CD4-positive, CD25-positive, alpha-beta regulatory T cell (primary cell): ENCODE results near the gene CTPS1. TPM values are rescaled to one million over a fixed set of nuclear protein-coding genes. Genes with fewer than 3 reads are reported as not detected.

ENCODE experiments used
- ATAC-seq, 2 donors: fragments of 150-1000 bp; cut with Tn5 transposase; one replicate each; pipeline ENCODE4 v1.10.0; 2021; ENCODE audit warnings: low read depth in 2 of 2, moderate number of reproducible peaks in 2 of 2, moderate library complexity in 1 of 2
- DNase-seq, 3 donors: peaks; one replicate each; pipeline versions ENCODE4 v3.0.0 to v3.0.0-alpha.2; 2012 to 2022; ENCODE audit warnings: mixed read lengths in 1 of 3
- H3K27ac ChIP-seq: one replicate; pipeline ENCODE4 v1.7.0; 2013; ENCODE audit warnings: mild to moderate bottlenecking, low read length; ENCODE audit not compliant: insufficient read depth, poor library complexity, severe bottlenecking
- H3K27me3 ChIP-seq: one replicate; pipeline ENCODE4 v1.7.0; 2013; ENCODE audit warnings: low read length; ENCODE audit not compliant: control insufficient read depth, insufficient read depth
- H3K36me3 ChIP-seq: one replicate; pipeline ENCODE4 v1.7.0; 2013; ENCODE audit warnings: mild to moderate bottlenecking, low read length, moderate library complexity; ENCODE audit not compliant: control insufficient read depth, insufficient read depth
- H3K4me1 ChIP-seq: 2 replicates; pipeline ENCODE4 v1.7.0; 2013; ENCODE audit warnings: mild to moderate bottlenecking, low read length; ENCODE audit not compliant: insufficient read depth, control insufficient read depth, poor library complexity, severe bottlenecking
- H3K4me3 ChIP-seq: one replicate; pipeline ENCODE4 v1.7.0; 2013; ENCODE audit warnings: low read depth, mild to moderate bottlenecking, low read length, moderate library complexity
- H3K9me3 ChIP-seq, 2 experiments: 1 replicate in 1 of 2; 2 replicates in 1 of 2; pipeline ENCODE4 v1.7.0; 2013; ENCODE audit warnings: low read length in 2 of 2, mild to moderate bottlenecking in 1 of 2, moderate library complexity in 1 of 2; ENCODE audit not compliant: control insufficient read depth in 2 of 2
- H3K27ac Mint-ChIP-seq, 3 donors: one replicate each; pipeline ENCODE4 v1.8.0; 2020 to 2022; ENCODE audit warnings: mild to moderate bottlenecking in 3 of 3, mixed read lengths in 3 of 3, moderate library complexity in 2 of 3
- H3K27me3 Mint-ChIP-seq: one replicate; pipeline ENCODE4 v1.8.0; 2022; ENCODE audit warnings: mild to moderate bottlenecking, mixed read lengths
- H3K36me3 Mint-ChIP-seq: one replicate; pipeline ENCODE4 v1.8.0; 2020; ENCODE audit warnings: mixed read lengths
- H3K4me1 Mint-ChIP-seq, 4 donors: one replicate each; pipeline ENCODE4 v1.8.0; 2020 to 2022; ENCODE audit warnings: mixed read lengths in 4 of 4, mild to moderate bottlenecking in 1 of 4
- H3K4me3 Mint-ChIP-seq, 4 donors: one replicate each; pipeline ENCODE4 v1.8.0; 2020 to 2022; ENCODE audit warnings: mild to moderate bottlenecking in 4 of 4, mixed read lengths in 4 of 4, moderate library complexity in 3 of 4
- H3K9me3 Mint-ChIP-seq, 7 donors: one replicate each; pipeline ENCODE4 v1.8.0; 2020 to 2022; ENCODE audit warnings: mixed read lengths in 7 of 7, mild to moderate bottlenecking in 3 of 7, moderate library complexity in 2 of 7
- polyA plus RNA-seq, 4 donors: library from polyadenylated mRNA; unstranded; fragments of 300-500 nt; fragmentation: Illumina TruSeq; gene quantifications; one replicate each; pipeline ENCODE4 v1.2.3, GENCODE V29; 2021
- total RNA-seq: library from RNA; stranded (reverse); gene quantifications from one replicate; pipeline ENCODE4 v1.2.3, GENCODE V29; 2022

CTPS1 gene
- total and polyA plus RNA-seq, 5 donors from 2014 or later, result 12.5 to 42.5 (median 13.5) TPM

DNA sequence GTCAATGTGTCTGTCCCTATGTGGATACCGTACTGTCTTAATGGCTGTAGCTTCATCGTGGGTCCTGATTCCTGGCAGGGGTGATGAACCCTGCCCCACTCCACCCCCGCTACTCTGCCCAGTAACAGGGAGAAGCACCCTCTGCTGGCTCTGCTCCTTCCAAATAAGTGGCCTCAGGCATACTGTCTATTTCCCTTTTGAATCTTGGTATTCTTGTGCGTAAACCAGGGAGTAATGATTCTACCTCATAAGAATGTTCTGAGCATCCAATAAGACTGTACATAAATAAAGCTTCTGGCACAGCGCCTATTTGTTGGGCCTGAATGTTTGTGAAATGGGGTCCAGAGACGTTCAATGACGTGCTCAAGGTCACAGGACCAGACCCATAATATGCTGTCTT is 35.2 kb upstream of the CTPS1 start:
- H3K36me3 Mint-ChIP-seq, result peaks cover 3% of the 10 kb centered on the region
- Histone ChIP-seq H3K4me3 (no peak overlapping the region), H3K27ac (no peak overlapping the region), H3K4me1 (no peaks in the 10 kb centered on the region), H3K36me3 (no peaks in the 10 kb centered on the region), H3K27me3 (peaks cover 10% of the 10 kb centered on the region), H3K9me3 (no peaks in the 10 kb centered on the region)
- peaks cover 0 to 2% (median 0%) of the 10 kb centered on the region in 7 donors for H3K9me3 Mint-ChIP-seq
- no peak overlapping the region for H3K4me3 Mint-ChIP-seq
- ATAC-seq, result no peak
- peaks cover 0 to 3% (median 1%) of the 10 kb centered on the region in 4 donors for H3K4me1 Mint-ChIP-seq
- H3K27me3 Mint-ChIP-seq, result peaks cover 14% of the 10 kb centered on the region
- DNase-seq, result no peak
- H3K27ac Mint-ChIP-seq, result no peak overlapping the region

DNA sequence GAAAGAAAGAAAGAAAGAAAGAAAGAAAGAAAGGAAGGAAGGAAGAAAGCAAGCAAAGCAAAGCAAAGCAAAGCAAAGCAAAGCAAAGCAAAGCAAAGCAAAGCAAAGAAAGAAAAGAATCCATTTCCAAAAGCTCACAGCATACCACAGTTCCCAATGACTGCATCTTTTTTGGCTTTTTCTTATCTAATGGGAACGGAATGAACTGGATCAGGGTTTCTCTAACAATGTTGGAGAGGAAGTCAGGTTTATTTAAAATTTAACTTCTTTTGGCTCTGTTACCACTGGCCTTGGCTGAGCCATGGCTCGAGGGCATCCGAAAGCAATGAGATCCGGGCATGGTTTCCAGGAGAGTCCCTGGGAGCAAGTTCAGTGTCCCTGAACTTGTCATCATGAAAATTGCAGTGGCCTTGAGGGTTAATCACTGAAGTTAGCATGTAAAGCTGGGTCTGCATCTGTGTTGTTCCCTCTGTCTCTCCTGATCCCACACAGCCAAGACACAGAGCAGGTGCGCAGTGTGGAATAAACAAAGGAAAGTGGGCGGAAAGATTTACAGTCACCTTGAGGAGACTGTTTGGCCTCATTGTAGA is 34.6 kb upstream of the CTPS1 start:
- Mint-ChIP-seq H3K9me3 (peaks cover 0 to 2% (median 0%) of the 10 kb centered on the region in 7 donors), H3K27me3 (peaks cover 14% of the 10 kb centered on the region), H3K4me3 (no peak overlapping the region), H3K4me1 (peaks cover 0 to 3% (median 1%) of the 10 kb centered on the region in 4 donors), H3K27ac (no peak overlapping the region), H3K36me3 (peaks cover 3% of the 10 kb centered on the region)
- DNase-seq (no peak), ATAC-seq (no peak)
- no peaks in the 10 kb centered on the region for H3K36me3 ChIP-seq
- no peak overlapping the region for H3K27ac ChIP-seq
- H3K4me1 ChIP-seq, result no peaks in the 10 kb centered on the region
- peaks cover 10% of the 10 kb centered on the region for H3K27me3 ChIP-seq
- H3K9me3 ChIP-seq, result no peaks in the 10 kb centered on the region
- no peak overlapping the region for H3K4me3 ChIP-seq

- Mint-ChIP-seq H3K9me3 (peaks cover 0 to 2% (median 0%) of the 10 kb centered on the region in 7 donors), H3K4me3 (no peak overlapping the region), H3K27me3 (peaks cover 18% of the 10 kb centered on the region), H3K36me3 (peaks cover 3% of the 10 kb centered on the region), H3K27ac (peak overlapping the region in 1 of 3 donors; percentile 44), H3K4me1 (peaks cover 0 to 3% (median 1%) of the 10 kb centered on the region in 4 donors)
- no peak for DNase-seq
- no peak for ATAC-seq
- no peak overlapping the region for H3K4me3 ChIP-seq
- no peaks in the 10 kb centered on the region for H3K9me3 ChIP-seq
- H3K27me3 ChIP-seq, result peaks cover 10% of the 10 kb centered on the region
- H3K36me3 ChIP-seq, result no peaks in the 10 kb centered on the region
- H3K27ac ChIP-seq, result no peak overlapping the region
- no peaks in the 10 kb centered on the region for H3K4me1 ChIP-seq
These were observed 34.0 kb upstream of the CTPS1 start for GRCh38 chr1:40945491-40945973.

- Mint-ChIP-seq H3K4me1 (peaks cover 0 to 11% (median 1%) of the 10 kb centered on the region in 4 donors), H3K9me3 (peaks cover 0 to 2% (median 0%) of the 10 kb centered on the region in 7 donors), H3K4me3 (no peak overlapping the region), H3K27me3 (peaks cover 16% of the 10 kb centered on the region), H3K27ac (peak overlapping the region in 1 of 3 donors; percentile 86), H3K36me3 (peaks cover 3% of the 10 kb centered on the region)
- H3K27me3 ChIP-seq, result peaks cover 11% of the 10 kb centered on the region
- H3K27ac ChIP-seq, result no peak overlapping the region
- no peak overlapping the region for H3K4me3 ChIP-seq
- DNase-seq (peak; percentile 7 to 74 (median 20)), ATAC-seq (peak in 1 of 2 donors; percentile 73)
- no peaks in the 10 kb centered on the region for H3K36me3 ChIP-seq
- no peaks in the 10 kb centered on the region for H3K4me1 ChIP-seq
- H3K9me3 ChIP-seq, result no peaks in the 10 kb centered on the region
These were observed 30.6 kb upstream of the CTPS1 start for GRCh38 chr1:40948741-40949443.

DNA sequence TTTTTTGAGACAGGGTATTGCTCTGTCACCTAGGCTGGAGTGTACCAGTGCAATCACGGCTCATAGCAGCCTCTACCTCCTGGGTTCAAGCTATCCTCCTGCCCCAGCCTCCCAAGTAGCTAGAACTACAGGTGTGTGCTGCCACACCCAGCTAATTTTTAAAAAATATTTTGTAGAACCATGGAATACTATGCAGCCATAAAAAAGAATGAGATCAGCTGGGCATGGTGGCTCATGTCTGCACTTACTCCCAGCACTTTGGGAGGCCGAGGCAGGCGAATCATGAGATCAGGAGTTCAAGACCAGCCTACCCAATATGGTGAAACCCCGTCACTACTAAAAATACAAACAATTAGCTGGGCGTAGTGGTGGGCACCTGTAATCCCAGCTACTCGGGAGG is 29.9 kb upstream of the CTPS1 start:
- peaks cover 0 to 11% (median 1%) of the 10 kb centered on the region in 4 donors for H3K4me1 Mint-ChIP-seq
- H3K9me3 Mint-ChIP-seq, result peaks cover 0 to 2% (median 0%) of the 10 kb centered on the region in 7 donors
- no peak overlapping the region for H3K27ac Mint-ChIP-seq
- H3K36me3 Mint-ChIP-seq, result peaks cover 3% of the 10 kb centered on the region
- no peak overlapping the region for H3K4me3 Mint-ChIP-seq
- H3K4me3 ChIP-seq, result no peak overlapping the region
- DNase-seq, result no peak
- peaks cover 17% of the 10 kb centered on the region for H3K27me3 Mint-ChIP-seq
- no peaks in the 10 kb centered on the region for H3K4me1 ChIP-seq
- H3K27ac ChIP-seq, result no peak overlapping the region
- no peaks in the 10 kb centered on the region for H3K36me3 ChIP-seq
- ATAC-seq, result no peak
- peaks cover 8% of the 10 kb centered on the region for H3K27me3 ChIP-seq
- H3K9me3 ChIP-seq, result no peaks in the 10 kb centered on the region

DNA sequence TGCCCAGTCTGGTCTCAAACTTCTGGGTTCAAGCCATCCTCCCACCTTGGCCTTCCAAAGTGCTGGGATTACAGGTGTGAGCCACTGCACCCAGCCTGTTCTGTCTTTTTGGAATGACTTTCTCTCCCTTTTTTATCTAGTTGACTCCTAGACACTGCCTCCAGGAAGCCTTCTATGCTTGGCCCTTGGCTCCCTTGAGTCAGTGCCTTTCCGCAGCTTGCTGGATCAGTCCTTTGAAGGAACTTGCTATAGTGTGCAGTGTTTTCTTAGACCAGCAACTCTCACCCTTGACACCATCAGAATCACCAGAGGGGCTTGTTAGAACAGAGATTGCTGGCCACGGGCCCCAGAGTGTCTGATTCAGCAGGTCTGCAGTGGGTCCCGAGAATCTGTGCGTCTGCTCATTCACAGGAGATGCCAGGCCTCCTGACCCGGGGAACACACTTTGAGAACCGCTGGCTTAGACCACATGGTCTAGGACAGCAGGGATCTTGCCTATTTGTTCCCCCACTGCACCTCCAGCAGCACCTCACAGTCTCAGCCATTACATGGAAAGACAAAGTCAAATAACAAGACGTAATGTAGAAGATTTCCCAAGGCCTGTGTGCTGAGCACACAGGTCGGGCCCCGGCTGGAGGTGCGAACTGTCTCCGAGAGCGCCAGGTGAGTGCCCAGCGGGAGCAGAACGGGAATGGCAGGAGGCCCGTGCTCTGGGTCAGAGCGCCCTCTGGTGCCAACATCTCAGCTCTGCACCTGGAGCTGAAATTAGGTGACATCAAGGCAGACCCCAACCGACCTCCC is 27.4 kb upstream of the CTPS1 start:
- Histone ChIP-seq H3K9me3 (no peaks in the 10 kb centered on the region), H3K27ac (no peak overlapping the region), H3K36me3 (no peaks in the 10 kb centered on the region), H3K4me3 (no peak overlapping the region), H3K4me1 (no peaks in the 10 kb centered on the region), H3K27me3 (peaks cover 1% of the 10 kb centered on the region)
- peaks cover 3% of the 10 kb centered on the region for H3K36me3 Mint-ChIP-seq
- H3K27ac Mint-ChIP-seq, result peak overlapping the region in 1 of 3 donors; percentile 61
- ATAC-seq (peak; percentile 43 to 45), DNase-seq (peak; percentile 38 to 48 (median 43))
- peaks cover 0 to 2% (median 0%) of the 10 kb centered on the region in 7 donors for H3K9me3 Mint-ChIP-seq
- H3K4me3 Mint-ChIP-seq, result no peak overlapping the region
- peaks cover 20% of the 10 kb centered on the region for H3K27me3 Mint-ChIP-seq
- peaks cover 0 to 11% (median 1%) of the 10 kb centered on the region in 4 donors for H3K4me1 Mint-ChIP-seq

- peaks cover 20% of the 10 kb centered on the region for H3K27me3 Mint-ChIP-seq
- peaks cover 3% of the 10 kb centered on the region for H3K36me3 Mint-ChIP-seq
- no peak for ATAC-seq
These were observed 26.7 kb upstream of the CTPS1 start for GRCh38 chr1:40952744-40953315.

More at GRCh38 chr1:40952744-40953315, 26.7 kb upstream of the CTPS1 start:
- Mint-ChIP-seq H3K9me3 (peaks cover 0 to 2% (median 0%) of the 10 kb centered on the region in 7 donors), H3K27ac (peak overlapping the region in 1 of 3 donors; percentile 61), H3K4me1 (peaks cover 0 to 11% (median 1%) of the 10 kb centered on the region in 4 donors), H3K4me3 (peak overlapping the region in 1 of 4 donors; percentile 31)
- no peak overlapping the region for H3K27ac ChIP-seq
- H3K36me3 ChIP-seq, result no peaks in the 10 kb centered on the region
- H3K9me3 ChIP-seq, result no peaks in the 10 kb centered on the region
- H3K4me3 ChIP-seq, result no peak overlapping the region
- DNase-seq, result no peak
- peaks cover 1% of the 10 kb centered on the region for H3K27me3 ChIP-seq
- no peaks in the 10 kb centered on the region for H3K4me1 ChIP-seq
